GM12878 (cell line): ENCODE results near the gene GALNT9. TPM values are rescaled to one million over a fixed set of nuclear protein-coding genes. Genes with fewer than 3 reads are reported as not detected.

Experiments used
- ATAC-seq: fragments of 200-7000 bp; cut with Tn5 transposase; 3 replicates; pipeline ENCODE4 v1.9.1; 2020; ENCODE audit warnings: mild to moderate bottlenecking, moderate library complexity
- BruUV-seq: library from RNA; stranded (reverse); fragments of 400-500 nt; replicated peaks from 2 replicates; lab custom pipeline; 2021; lab: Mats Ljungman, UMichigan
- CTCF ChIA-PET: fragments of 300-600 bp; sonication (Branson Sonifier 250); formaldehyde crosslinking; extraction: SDS; loops from one replicate; lab custom pipeline; 2021; ENCODE audit warnings: inconsistent platforms; lab: Yijun Ruan, JAX
- POLR2A ChIA-PET: fragments of 350-600 bp; formaldehyde crosslinking; extraction: SDS; loops from one replicate; lab custom pipeline; 2021; ENCODE audit warnings: inconsistent platforms; lab: Charles Lee
- RAD21 ChIA-PET: fragments of 300-600 bp; sonication (Branson Sonifier 250); formaldehyde crosslinking; loops from one replicate; lab custom pipeline; 2023; ENCODE audit warnings: antibody characterized with exemption; ENCODE audit not compliant: unreplicated experiment; lab: Charles Lee
- SMC1A ChIA-PET: fragments of 300-600 bp; sonication (Branson Sonifier 250); formaldehyde crosslinking; loops from one replicate; lab custom pipeline; 2023; ENCODE audit not compliant: unreplicated experiment, uncharacterized antibody; lab: Charles Lee
- DNase-seq: peaks from one replicate; pipeline ENCODE4 v3.0.0-alpha.2; 2011; ENCODE audit warnings: low read depth, low spot score
- FAIRE-seq: peaks from 3 replicates; lab custom pipeline; 2011; peaks lifted over from hg19 to GRCh38; lab: Jason Lieb, UNC
- H2AFZ ChIP-seq: 2 replicates; pipeline ENCODE4 v1.6.0; 2011; ENCODE audit warnings: low read depth, low read length, control low read depth; ENCODE audit not compliant: control insufficient read depth
- H3K27ac ChIP-seq: 2 replicates; pipeline ENCODE4 v1.5.1; 2011; ENCODE audit warnings: control low read depth; ENCODE audit not compliant: control insufficient read depth, insufficient read depth
- H3K27me3 ChIP-seq, 2 experiments: replicated peaks in 1 of 2; 2 replicates each; pipeline versions ENCODE4 v1.6.0 to v1.6.1; 2011; ENCODE audit warnings: low read length in 1 of 2; ENCODE audit not compliant: control insufficient read depth in 2 of 2, insufficient read depth in 2 of 2
- H3K36me3 ChIP-seq, 2 experiments: 2 replicates each; pipeline ENCODE4 v1.5.1; 2011; ENCODE audit warnings: low read length in 1 of 2; ENCODE audit not compliant: control insufficient read depth in 2 of 2, insufficient read depth in 2 of 2
- H3K4me1 ChIP-seq: 2 replicates; pipeline ENCODE4 v1.6.1; 2011; ENCODE audit warnings: mild to moderate bottlenecking, low read length, moderate library complexity, mixed read lengths; ENCODE audit not compliant: control insufficient read depth, insufficient read depth
- H3K4me2 ChIP-seq: 2 replicates; pipeline ENCODE4 v1.6.0; 2011; ENCODE audit warnings: control low read depth; ENCODE audit not compliant: control insufficient read depth, insufficient read depth
- H3K4me3 ChIP-seq: fragments of 200-600 bp; sonication (generic); 2 replicates; pipeline ENCODE4 v1.5.1; 2016
- H3K79me2 ChIP-seq: 2 replicates; pipeline ENCODE4 v1.6.0; 2011; ENCODE audit warnings: low read length; ENCODE audit not compliant: control insufficient read depth, insufficient read depth
- H3K9ac ChIP-seq: 2 replicates; pipeline ENCODE4 v1.8.0; 2011; ENCODE audit warnings: low read length, control low read depth, mixed read lengths; ENCODE audit not compliant: control insufficient read depth, insufficient read depth
- H3K9me3 ChIP-seq: replicated peaks from 3 replicates; pipeline ENCODE4 v1.5.1; 2011; ENCODE audit warnings: mild to moderate bottlenecking, low read length; ENCODE audit not compliant: control insufficient read depth, insufficient read depth
- H4K20me1 ChIP-seq: 2 replicates; pipeline ENCODE4 v1.6.0; 2011; ENCODE audit not compliant: control insufficient read depth, insufficient read depth
- ATF7 ChIP-seq: fragments of 450-650 bp; IDR thresholded peaks from 2 replicates; pipeline ENCODE4 v1.6.1; 2016; ENCODE audit warnings: low read depth, mild to moderate bottlenecking
- CBFB ChIP-seq: IDR thresholded peaks from 2 replicates; pipeline ENCODE4 v1.6.1; 2016; ENCODE audit warnings: antibody characterized with exemption, low read depth
- CREM ChIP-seq: IDR thresholded peaks from 2 replicates; pipeline ENCODE4 v1.6.1; 2014; ENCODE audit warnings: antibody characterized with exemption, low read depth
- EZH2 ChIP-seq: IDR thresholded peaks from 2 replicates; pipeline ENCODE4 v1.6.1; 2012; ENCODE audit warnings: low read depth, mild to moderate bottlenecking, control low read depth, inconsistent platforms, low read length, borderline replicate concordance; ENCODE audit not compliant: control insufficient read depth
- IKZF1 ChIP-seq: fragments of 450-650 bp; conservative IDR thresholded peaks from 2 replicates; pipeline ENCODE4 v1.6.1; 2017; ENCODE audit warnings: antibody characterized with exemption, mild to moderate bottlenecking
- PAX8 ChIP-seq: fragments of 450-650 bp; IDR thresholded peaks from 2 replicates; pipeline ENCODE4 v1.6.1; 2017; ENCODE audit warnings: mild to moderate bottlenecking, moderate library complexity
- SIN3A ChIP-seq: IDR thresholded peaks from 2 replicates; pipeline ENCODE4 v1.6.1; 2012; ENCODE audit warnings: low read depth, low read length, improper control_type of control experiment
- SREBF2 ChIP-seq: IDR thresholded peaks from 2 replicates; pipeline ENCODE4 v1.6.1; 2012; ENCODE audit warnings: mild to moderate bottlenecking, low read length
- ZNF217 ChIP-seq: fragments of 450-650 bp; IDR thresholded peaks from 2 replicates; pipeline ENCODE4 v1.6.1; 2017; ENCODE audit warnings: antibody characterized with exemption, mild to moderate bottlenecking
- WGBS: methylation state at CpG from one replicate; pipeline ENCODE4 v1.1.6; 2016; ENCODE audit warnings: low lambda C conversion rate; ENCODE audit not compliant: insufficient replicate concordance, insufficient coverage; ENCODE audit errors: missing lambda C conversion rate; 5-methylcytosine and 5-hydroxymethylcytosine counted together
- in situ Hi-C: fragments of 300-500 bp; cut with MboI; formaldehyde crosslinking; loops from 9 replicates; pipeline ENCODE4 v1.14.3; 2018; ENCODE audit warnings: mixed read lengths
- intact Hi-C: fragments of 100-400 bp; cut with micrococcal nuclease; formaldehyde crosslinking; loops from one replicate; pipeline ENCODE4 v1.14.2; 2022; ENCODE audit not compliant: unreplicated experiment
- polyA plus RNA-seq, 11 experiments: library from polyadenylated mRNA; depleted of rRNA in 4 of 11; unstranded in 6 of 11; stranded (reverse) in 5 of 11; fragments of >200 nt; fragmentation: Nextera tagmentation in 4 of 11; fragmentation: Illumina TruSeq in 1 of 11; extraction: Ambion mirVana in 4 of 11; extraction: Trizol in 1 of 11; gene quantifications; 1 replicate in 1 of 11; 2 replicates in 10 of 11; pipeline versions ENCODE4 v1.2.1 to v1.2.3, GENCODE V29; 2011 to 2016; ENCODE audit warnings: inconsistent platforms in 2 of 11, missing spikeins in 2 of 11, low read depth in 1 of 11
- total RNA-seq, 4 experiments: library from RNA; depleted of rRNA in 3 of 4; stranded (reverse); fragments of >200 nt in 3 of 4; fragmentation: Illumina TruSeq in 1 of 4; extraction: Trizol in 1 of 4; gene quantifications; 2 replicates each; pipeline versions ENCODE4 v1.2.1 to v1.2.3, GENCODE V29; 2013 to 2021

The GALNT9 gene
- total and polyA plus RNA-seq, 10 of the 15 experiments (the other 5 are each of a cell fraction or from before 2014, with no cell fraction given) = 0.04 TPM; not detected in 9

GRCh38 chr12:132190834-132191500 lies 138.4 kb downstream of the GALNT9 start:
- H3K4me1 ChIP-seq = no peaks in the 10 kb centered on the region
- H3K27ac ChIP-seq = no peak overlapping the region
- CTCF ChIA-PET = interaction anchor here (0.6 kb wide), 1 partner anchor 31 kb away, joined by 4 read pairs; no protein-coding TSS in a partner anchor
- peaks cover 0 to 2% of the 10 kb centered on the region in 2 experiments; a peak in 1 of 4 replicates for H3K27me3 ChIP-seq
- DNase-seq (no peak), FAIRE-seq (no peak), ATAC-seq (no peak)
- intact Hi-C loops (no loop called here), in situ Hi-C loops (no loop called here)
- no peak overlapping the region for H2AFZ ChIP-seq
- no peak for TF ChIP-seq PAX8
- POLR2A ChIA-PET = no interaction called here
- H3K36me3 ChIP-seq = no peaks in the 10 kb centered on the region
- H3K9me3 ChIP-seq = peaks cover 2% of the 10 kb centered on the region; the same call in 2 of the 3 replicates
- 73% methylated on average over 30 of the region's 30 CpGs for WGBS
- no peak overlapping the region for H3K9ac ChIP-seq
- 0 out of 2 replicates have a peak overlapping the region, but pooled peaks have one; percentile 94 for H3K4me2 ChIP-seq
- RAD21 ChIA-PET = no interaction called here
- SMC1A ChIA-PET = no interaction called here
- no TSS peak for BruUV-seq
- H3K79me2 ChIP-seq = no peaks in the 10 kb centered on the region
- no peaks in the 10 kb centered on the region for H4K20me1 ChIP-seq
- H3K4me3 ChIP-seq = no peak overlapping the region

GRCh38 chr12:132190012-132190755 lies 139.2 kb downstream of the GALNT9 start:
- RAD21 ChIA-PET = no interaction called here
- peaks cover 2% of the 10 kb centered on the region; the same call in 2 of the 3 replicates for H3K9me3 ChIP-seq
- WGBS = 45% methylated on average over 58 of the region's 59 CpGs
- no TSS peak for BruUV-seq
- no peak overlapping the region for H3K9ac ChIP-seq
- no peaks in the 10 kb centered on the region for H3K79me2 ChIP-seq
- H4K20me1 ChIP-seq = no peaks in the 10 kb centered on the region
- H3K27ac ChIP-seq = no peak overlapping the region
- POLR2A ChIA-PET = no interaction called here
- no peak for TF ChIP-seq ZNF217
- no peak for TF ChIP-seq EZH2
- no peak for TF ChIP-seq IKZF1
- TF ChIP-seq ATF7 = no peak
- no peak for TF ChIP-seq SREBF2
- no peak for TF ChIP-seq CREM
- TF ChIP-seq CBFB = no peak
- TF ChIP-seq SIN3A = no peak
- peak; percentile 29 for ATAC-seq
- SMC1A ChIA-PET = no interaction called here
- H3K4me3 ChIP-seq = peak overlapping the region; percentile 71; the same call in 1 of the 2 replicates
- peaks cover 0 to 2% of the 10 kb centered on the region in 2 experiments; a peak in 1 of 4 replicates for H3K27me3 ChIP-seq
- CTCF ChIA-PET = no interaction called here
- FAIRE-seq = no peak
- in situ Hi-C loops = no loop called here
- H3K36me3 ChIP-seq = no peaks in the 10 kb centered on the region
- no peak for DNase-seq
- H2AFZ ChIP-seq = peak overlapping the region; percentile 45
- intact Hi-C loops = no loop called here
- peak overlapping the region; percentile 94 for H3K4me2 ChIP-seq
- H3K4me1 ChIP-seq = no peaks in the 10 kb centered on the region
